Stimulated activated CD8-positive, alpha-beta memory T cell treated with anti-CD3 and anti-CD28 coated beads, Interleukin-7, amount 100 ng/mL, for 48 hours (primary cell): ENCODE data around the gene PDIK1L.

ENCODE experiments used
- DNase-seq, 2 donors: peaks; one replicate each; pipeline ENCODE4 v3.0.0-alpha.2; 2020; ENCODE audit warnings: low read depth in 1 of 2; ENCODE audit errors: extremely low read depth in 1 of 2

Gene PDIK1L

GRCh38 chr1:26111530-26112406 is at the start of gene PDIK1L:
PDIK1L (plus strand) TSS chr1:26111824; CDS start chr1:26114309, 2,485 bp downstream.
- peak; percentile 84 to 86 for DNase-seq

DNA sequence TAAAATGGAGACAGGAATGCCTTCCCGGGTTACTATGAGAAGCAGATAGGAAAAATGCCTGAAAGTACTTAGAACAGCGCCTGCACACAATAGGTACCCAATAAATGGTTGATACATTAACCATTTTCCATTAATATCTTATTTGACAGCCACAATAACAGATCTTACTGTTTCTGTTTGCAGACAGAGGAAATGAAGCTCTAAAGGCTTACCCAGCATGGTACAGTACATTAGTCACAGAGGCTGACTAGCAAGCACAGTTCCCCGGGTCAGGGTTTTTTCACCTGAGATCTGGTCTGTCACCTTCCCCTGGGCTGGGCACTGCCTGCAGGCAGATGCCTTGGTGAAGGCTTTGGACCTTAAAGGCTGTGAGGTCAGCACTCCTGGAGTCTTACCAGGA is 47.1 kb upstream of the PDIK1L start:
- DNase-seq = no peak

DNA sequence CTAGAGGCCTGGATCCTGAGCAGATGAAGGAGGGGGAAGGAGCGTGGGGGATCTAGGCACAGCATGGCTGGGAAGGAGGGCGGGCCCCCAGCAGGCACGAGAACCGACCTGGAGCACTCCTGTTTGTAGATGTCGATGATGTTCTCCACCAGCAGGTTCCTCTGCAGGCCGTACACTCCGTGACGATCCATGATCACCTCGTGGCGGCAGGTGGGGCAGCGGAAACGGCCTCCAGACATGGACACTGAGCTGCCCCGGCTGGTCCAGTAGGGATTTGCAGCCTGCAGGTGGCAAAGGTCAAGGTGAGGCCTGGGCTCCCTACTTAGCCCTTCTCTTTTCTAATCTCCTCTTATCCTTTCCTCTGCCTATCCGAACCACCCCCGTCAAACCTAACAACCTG is 45.5 kb upstream of the PDIK1L start:
- DNase-seq = no peak

DNA sequence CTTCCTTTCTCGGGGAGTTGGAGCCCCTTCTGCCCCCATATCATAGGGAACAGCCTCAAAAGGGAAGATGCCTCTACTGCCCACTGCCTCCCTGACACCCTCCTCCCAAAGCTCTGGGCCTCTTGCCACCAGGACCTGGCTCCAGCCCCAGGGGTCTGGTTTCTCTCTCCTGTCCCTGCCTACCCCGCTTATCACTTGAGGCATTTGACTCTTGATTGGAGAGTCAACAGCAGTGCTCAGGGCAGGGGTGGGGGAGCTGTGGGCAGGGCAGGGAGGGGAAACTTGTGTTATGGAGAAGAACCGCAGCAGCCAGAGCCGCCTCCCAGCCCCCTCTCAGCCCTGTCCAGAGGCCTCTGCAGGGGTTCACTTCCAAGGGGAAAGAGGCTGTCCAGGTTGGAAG is 44.8 kb upstream of the PDIK1L start:
- DNase-seq = no peak

- no peak for DNase-seq
These were observed 44.2 kb upstream of the PDIK1L start, which contains the start of gene TRIM63 for GRCh38 chr1:26067432-26067911. TRIM63 (minus strand) TSS chr1:26067630; CDS start chr1:26067494, 136 bp downstream.

DNA sequence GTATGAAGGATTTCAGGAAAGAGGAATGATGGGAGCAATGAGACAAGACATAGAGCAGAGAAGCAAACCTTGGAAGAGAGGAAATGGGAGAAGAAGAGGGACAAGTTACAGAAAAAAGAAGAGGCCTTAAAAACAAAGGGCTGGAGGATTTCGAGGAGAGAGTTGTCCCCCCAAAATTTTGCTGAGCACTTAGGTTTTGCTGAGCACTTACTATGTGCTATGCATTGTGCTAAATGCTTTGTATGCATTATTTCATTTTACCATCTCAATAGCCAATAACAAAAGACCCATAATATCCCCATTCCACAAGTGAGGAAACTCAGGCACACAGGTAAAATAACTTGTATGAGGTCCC is 41.7 kb upstream of the PDIK1L start:
- DNase-seq = no peak

GRCh38 chr1:26070296-26070962 is 41.2 kb upstream of the PDIK1L start:
- no peak for DNase-seq

DNA sequence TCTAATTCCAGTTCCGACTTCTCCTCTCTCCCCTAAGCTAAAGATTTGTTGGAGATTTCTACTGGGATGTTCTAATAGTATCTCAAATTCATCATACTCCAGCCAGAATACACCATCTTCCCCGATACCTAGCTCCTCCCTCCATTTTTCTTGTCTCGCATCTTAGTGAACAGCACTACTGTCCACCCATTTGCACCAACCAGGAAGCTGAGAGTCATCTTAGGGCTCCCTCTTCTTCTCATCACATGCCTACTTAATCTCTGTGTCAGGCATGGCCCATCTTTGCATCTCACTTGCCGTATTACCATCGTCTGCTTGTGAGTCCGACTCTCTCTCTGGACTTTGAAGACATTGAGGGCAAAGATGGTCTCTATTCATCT is 40.7 kb upstream of the PDIK1L start:
- DNase-seq = no peak

- no peak for DNase-seq
These were observed 39.3 kb upstream of the PDIK1L start for GRCh38 chr1:26072305-26072704.

GRCh38 chr1:26075421-26076144 is 36.0 kb upstream of the PDIK1L start:
- no peak for DNase-seq

- DNase-seq = no peak
These were observed 34.1 kb upstream of the PDIK1L start for GRCh38 chr1:26077524-26077923.

- no peak for DNase-seq
These were observed 33.1 kb upstream of the PDIK1L start for GRCh38 chr1:26078286-26079177.

- DNase-seq = no peak
These were observed 32.5 kb upstream of the PDIK1L start for GRCh38 chr1:26079178-26079563.

GRCh38 chr1:26079960-26080814 is 31.4 kb upstream of the PDIK1L start:
- no peak for DNase-seq

- DNase-seq = no peak
These were observed 30.2 kb upstream of the PDIK1L start for GRCh38 chr1:26081267-26082019.

GRCh38 chr1:26082020-26082350 is 29.6 kb upstream of the PDIK1L start:
- DNase-seq = no peak

DNA sequence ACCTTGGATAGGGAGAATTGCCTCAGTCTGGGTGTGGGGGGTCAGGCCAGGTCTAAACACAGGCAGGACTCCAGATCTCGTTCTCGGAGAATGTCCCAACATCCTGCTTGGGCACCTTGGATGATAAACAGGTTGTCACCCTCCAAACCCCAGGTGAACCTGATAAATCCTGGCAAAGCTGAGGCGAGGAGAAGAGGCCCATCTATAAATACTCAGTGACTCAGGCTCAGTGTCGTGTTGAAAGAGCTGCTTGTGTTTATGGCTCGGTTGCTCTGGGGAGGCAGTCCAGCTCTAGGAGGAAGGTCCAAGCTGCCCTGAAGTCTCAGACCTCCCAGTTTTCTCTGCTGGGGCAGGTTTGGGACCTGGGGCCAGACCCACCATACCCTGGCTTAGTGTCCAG is 28.4 kb upstream of the PDIK1L start:
- no peak for DNase-seq

GRCh38 chr1:26084091-26084561 is 27.5 kb upstream of the PDIK1L start:
- no peak for DNase-seq

DNA sequence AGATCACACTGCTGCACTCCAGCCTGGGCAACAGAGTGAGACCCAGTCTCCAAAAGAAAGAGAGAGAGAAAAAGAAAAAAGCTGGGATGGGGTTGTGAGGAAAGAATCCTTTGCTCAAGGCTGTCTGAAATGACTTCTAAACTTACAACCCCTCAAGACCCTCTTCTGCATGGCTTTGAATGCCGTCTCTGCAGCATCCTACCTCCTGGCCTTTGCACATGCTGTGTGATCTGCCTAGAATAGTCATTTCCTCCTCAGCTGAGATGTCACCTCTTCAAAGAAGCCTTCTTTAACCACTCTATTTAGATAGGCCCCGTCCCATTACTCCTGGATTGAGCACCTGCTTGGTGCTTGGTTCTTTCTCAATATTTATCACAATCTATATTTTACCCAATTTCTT is 26.8 kb upstream of the PDIK1L start:
- DNase-seq = no peak
